H7 (cell line): ENCODE measurements around the gene NACC1. TPM values are rescaled to one million over a fixed set of nuclear protein-coding genes. Genes with fewer than 3 reads are reported as not detected.

Experiments used
- DNase-seq: peaks from one replicate; pipeline ENCODE4 v3.0.0; 2012
- H3K27me3 ChIP-seq: 2 replicates; pipeline ENCODE4 v1.6.0; 2011; ENCODE audit warnings: mild to moderate bottlenecking, low read length; ENCODE audit not compliant: control insufficient read depth, insufficient read depth
- H3K36me3 ChIP-seq: replicated peaks from 2 replicates; pipeline ENCODE4 v1.5.1; 2011; ENCODE audit warnings: low read length; ENCODE audit not compliant: control insufficient read depth, insufficient read depth
- H3K4me3 ChIP-seq: 2 replicates; pipeline ENCODE4 v1.5.1; 2011; ENCODE audit warnings: low read depth, mild to moderate bottlenecking, control low read depth, low read length, moderate library complexity; ENCODE audit not compliant: insufficient read depth
- total RNA-seq: library from RNA; depleted of rRNA; stranded (reverse); fragments of >200 nt; shearing (Covaris generic); gene quantifications from 2 replicates; pipeline ENCODE4 v1.2.3, GENCODE V29; 2014; rRNA removed

The NACC1 gene
- 254 and 292 TPM in 2 replicates for total RNA-seq

DNA sequence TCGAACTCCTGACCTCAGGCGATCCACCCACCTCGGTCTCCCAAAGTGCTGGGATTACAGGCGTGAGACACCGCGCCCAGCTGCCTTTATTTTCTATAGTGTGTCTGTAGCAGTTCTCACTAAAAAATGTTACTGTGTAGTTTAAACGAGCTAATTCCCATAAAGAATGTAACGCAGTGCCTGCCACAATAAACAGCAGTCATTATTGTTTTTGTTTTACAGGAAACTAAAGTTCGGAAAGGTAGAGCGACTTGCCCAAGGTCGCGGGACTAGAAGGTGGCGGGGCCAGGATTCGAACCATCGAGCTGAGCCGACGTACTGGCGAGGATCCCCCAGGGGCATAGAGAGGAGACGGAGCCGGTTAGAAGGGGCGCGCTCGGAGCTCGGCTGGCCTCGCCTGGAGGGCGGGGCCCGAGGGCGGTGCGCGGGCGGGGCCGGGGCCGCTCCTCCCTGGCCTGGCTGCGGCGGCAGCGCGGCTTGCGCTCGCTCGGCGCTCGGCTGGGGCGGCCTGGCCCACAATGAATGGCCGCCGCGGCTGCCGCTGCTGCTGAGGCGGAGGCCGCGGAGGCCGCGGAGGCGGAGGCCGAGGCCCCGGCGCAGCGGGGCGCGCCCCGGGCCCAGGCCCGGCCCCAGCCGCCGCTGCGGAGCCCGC lies at the start of gene NACC1:
TSS of gene NACC1 (plus strand) at position 493 of the 652 bp plus-strand sequence. CDS start 16,944 bp downstream, outside the sequence.
- Histone ChIP-seq H3K27me3 (no peaks in the 10 kb centered on the region), H3K4me3 (peak within 1 kb of the TSS; percentile 94), H3K36me3 (peaks cover 14% of the 10 kb centered on the region)
- DNase-seq, result peak; percentile 99

DNA sequence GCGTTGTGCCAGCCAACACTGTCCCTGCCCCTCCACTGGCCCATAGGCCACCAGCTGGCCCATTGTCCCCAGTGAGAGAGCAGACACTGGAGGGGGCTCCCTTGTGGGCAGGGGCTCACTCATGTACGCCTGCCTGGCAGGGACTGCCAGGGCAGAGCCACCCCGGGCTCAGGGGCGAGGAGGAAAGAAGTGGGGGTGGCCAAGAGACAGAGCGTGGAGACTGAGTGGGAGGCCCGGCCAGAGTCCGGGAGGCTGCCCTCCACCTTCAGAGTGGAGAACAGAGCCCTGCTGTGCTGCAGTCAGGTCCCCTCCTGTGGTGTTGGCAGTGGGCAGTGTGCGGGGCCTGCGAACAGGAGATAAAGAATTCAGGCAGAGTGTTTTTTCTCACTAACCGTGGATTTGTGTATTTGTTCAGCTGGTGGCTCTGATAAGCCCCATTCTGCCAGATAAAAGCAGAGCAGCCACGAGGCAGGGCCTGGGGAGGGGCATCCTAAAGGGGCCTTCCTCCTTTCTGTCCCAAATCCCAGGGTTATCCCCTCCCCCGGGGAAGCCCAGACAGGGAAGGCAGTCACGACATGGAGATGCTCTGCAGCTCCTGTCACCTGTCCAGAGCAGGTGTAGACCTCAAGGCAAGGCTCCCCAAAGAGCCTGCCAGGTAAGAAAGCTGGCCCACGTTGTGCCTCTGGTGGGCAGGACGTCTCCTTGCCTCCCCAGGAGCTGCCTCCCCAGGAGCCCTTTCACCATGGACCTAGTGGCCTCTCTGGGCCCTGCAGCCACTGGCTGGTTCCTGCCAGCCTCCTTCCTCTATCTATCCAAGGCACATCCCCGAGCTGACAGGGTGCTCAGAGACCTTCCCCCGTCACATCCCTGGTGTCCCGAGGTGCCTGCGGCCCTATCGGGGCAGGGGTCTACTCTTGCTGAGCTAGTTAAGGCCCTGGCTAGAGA lies 48.4 kb upstream of the NACC1 start:
- H3K36me3 ChIP-seq, result no peaks in the 10 kb centered on the region
- peaks cover 2% of the 10 kb centered on the region; the same call in 1 of the 2 replicates for H3K27me3 ChIP-seq
- H3K4me3 ChIP-seq, result no peak overlapping the region
- no peak for DNase-seq

GRCh38 chr19:13070425-13071140 lies 47.5 kb upstream of the NACC1 start:
- no peak overlapping the region for H3K4me3 ChIP-seq
- no peaks in the 10 kb centered on the region for H3K36me3 ChIP-seq
- H3K27me3 ChIP-seq, result peaks cover 5% of the 10 kb centered on the region
- no peak for DNase-seq

DNA sequence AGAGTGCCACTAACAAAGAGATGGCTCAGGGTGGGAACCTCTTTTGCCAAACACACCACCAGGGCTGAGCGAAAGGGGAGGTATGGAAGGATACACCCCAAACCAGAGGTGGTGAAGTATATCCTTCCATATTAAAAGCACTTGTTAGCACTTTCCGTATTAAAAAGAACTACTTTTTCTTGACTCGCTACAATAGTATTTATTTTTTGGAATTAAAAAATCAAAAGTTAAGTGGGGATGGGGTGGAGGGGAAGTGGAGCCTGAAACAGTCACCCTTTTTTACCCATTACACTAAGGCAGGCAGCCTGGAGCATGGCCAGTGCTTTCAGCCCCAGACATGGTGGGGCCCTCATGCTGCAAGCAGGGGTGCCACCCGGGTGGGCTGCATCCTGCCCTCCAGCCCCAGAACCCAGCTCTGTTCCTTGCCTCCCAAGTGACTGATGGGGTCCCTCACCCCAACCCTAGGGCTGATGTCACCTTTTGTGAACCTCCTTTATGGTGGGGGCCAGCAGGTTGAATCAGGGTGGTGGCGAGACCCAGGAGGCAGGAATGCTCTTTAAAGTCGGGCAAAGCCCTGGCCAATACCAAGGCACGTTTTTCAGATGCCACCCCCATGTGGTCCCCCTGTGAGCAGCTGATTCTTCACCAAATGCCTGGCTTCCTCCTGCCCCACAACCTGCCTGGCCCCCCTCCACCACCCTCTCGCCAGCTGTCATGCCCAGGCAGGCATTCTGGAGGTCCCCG lies 46.4 kb upstream of the NACC1 start:
- Histone ChIP-seq H3K27me3 (peaks cover 3% of the 10 kb centered on the region), H3K4me3 (no peak overlapping the region), H3K36me3 (no peaks in the 10 kb centered on the region)
- DNase-seq, result no peak

DNA sequence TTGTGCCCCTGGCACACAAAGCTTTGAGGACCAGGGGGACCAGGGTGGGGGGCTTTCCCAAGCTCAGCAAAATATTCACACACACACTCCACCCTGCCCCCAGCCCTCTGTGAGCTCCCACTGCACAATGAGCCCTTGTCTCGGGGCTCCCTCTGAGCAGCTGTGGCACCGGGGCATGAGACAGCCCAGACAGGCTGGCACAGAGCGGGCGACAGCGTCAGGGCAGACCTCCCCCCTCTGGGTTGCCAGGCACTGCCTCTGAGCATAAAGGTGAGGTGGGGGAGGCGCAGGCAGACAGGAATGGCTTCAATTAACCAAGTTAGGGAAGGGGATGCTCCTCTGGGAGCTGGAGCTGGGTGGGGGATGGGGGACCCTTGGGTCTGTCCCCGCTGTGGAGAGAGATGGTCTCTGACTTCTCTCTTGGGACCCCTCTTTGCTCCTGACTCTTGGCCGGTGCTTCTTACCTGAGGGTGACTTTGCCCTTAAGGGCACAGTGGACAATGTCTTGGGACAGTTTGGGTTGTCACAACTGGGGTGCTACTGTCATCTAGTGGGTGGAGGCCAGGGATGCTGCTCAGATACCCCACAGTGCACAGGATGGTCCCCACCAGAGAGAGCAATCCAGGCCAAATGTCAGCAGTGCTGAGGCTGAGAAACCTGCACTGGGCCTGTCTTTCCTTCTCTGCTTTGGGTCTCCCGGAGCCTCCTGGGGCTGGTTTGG lies 45.7 kb upstream of the NACC1 start:
- H3K4me3 ChIP-seq, result no peak overlapping the region
- H3K36me3 ChIP-seq, result no peaks in the 10 kb centered on the region
- peaks cover 3% of the 10 kb centered on the region for H3K27me3 ChIP-seq
- no peak for DNase-seq

DNA sequence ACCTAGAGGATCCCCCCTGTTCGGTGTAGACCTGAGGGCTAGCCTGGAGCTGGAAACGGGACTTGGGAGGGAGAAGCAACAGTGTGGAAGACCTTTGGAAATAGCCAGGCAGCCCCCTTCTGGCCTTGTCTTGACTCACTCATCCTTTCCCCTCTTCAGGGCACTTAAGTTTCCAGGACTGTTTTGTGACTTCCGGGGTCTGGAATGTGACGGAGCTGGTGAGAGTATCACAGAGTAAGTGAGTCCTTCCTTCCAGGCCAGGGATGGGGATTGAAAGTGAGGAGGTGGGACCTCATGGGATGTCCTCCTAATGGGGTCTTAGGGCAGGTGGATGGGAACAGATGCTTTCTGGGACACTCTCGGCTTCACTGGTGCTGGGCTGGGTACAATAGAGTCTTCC lies 44.8 kb upstream of the NACC1 start:
- H3K27me3 ChIP-seq, result peaks cover 3% of the 10 kb centered on the region
- DNase-seq, result no peak
- H3K4me3 ChIP-seq, result no peak overlapping the region
- H3K36me3 ChIP-seq, result no peaks in the 10 kb centered on the region

GRCh38 chr19:13074378-13074777 lies 43.7 kb upstream of the NACC1 start:
- no peaks in the 10 kb centered on the region for H3K36me3 ChIP-seq
- H3K27me3 ChIP-seq, result peaks cover 3% of the 10 kb centered on the region
- no peak overlapping the region for H3K4me3 ChIP-seq
- no peak for DNase-seq

DNA sequence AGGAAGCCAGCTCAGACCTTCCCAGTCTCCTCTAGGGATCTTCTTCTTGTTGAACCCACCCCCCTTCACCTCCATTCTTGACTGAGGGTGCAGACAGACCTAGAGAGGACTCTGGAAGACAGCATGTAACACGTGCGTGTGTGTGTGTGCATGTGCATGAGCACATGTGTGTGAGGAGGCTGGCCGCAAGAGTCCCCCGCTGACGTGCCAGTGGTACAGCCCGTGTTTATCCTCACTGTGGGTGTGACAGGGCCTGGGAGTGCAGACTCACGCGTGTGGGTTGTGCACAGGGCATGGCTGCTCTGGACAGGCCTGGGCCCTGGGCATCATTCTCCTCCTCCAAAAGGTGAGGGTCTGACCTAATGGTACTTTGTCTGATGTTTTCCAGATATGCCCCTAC lies 41.7 kb upstream of the NACC1 start:
- Histone ChIP-seq H3K27me3 (peaks cover 3% of the 10 kb centered on the region), H3K4me3 (no peak overlapping the region), H3K36me3 (no peaks in the 10 kb centered on the region)
- DNase-seq, result no peak

GRCh38 chr19:13076787-13077186 lies 41.3 kb upstream of the NACC1 start:
- no peak for DNase-seq
- peaks cover 3% of the 10 kb centered on the region for H3K27me3 ChIP-seq
- H3K36me3 ChIP-seq, result no peaks in the 10 kb centered on the region
- H3K4me3 ChIP-seq, result no peak overlapping the region

GRCh38 chr19:13077240-13077639 lies 40.8 kb upstream of the NACC1 start:
- H3K36me3 ChIP-seq, result no peaks in the 10 kb centered on the region
- H3K27me3 ChIP-seq, result peaks cover 3% of the 10 kb centered on the region
- H3K4me3 ChIP-seq, result no peak overlapping the region
- no peak for DNase-seq

GRCh38 chr19:13078381-13078780 lies 39.7 kb upstream of the NACC1 start:
- peak; percentile 77 for DNase-seq
- no peaks in the 10 kb centered on the region for H3K36me3 ChIP-seq

GRCh38 chr19:13078897-13079541 lies 39.0 kb upstream of the NACC1 start:
- DNase-seq, result no peak
- peaks cover 3% of the 10 kb centered on the region for H3K27me3 ChIP-seq
- no peaks in the 10 kb centered on the region for H3K36me3 ChIP-seq
- no peak overlapping the region for H3K4me3 ChIP-seq

More at GRCh38 chr19:13078381-13078780, 39.7 kb upstream of the NACC1 start:
- Histone ChIP-seq H3K27me3 (peaks cover 3% of the 10 kb centered on the region), H3K4me3 (no peak overlapping the region)

DNA sequence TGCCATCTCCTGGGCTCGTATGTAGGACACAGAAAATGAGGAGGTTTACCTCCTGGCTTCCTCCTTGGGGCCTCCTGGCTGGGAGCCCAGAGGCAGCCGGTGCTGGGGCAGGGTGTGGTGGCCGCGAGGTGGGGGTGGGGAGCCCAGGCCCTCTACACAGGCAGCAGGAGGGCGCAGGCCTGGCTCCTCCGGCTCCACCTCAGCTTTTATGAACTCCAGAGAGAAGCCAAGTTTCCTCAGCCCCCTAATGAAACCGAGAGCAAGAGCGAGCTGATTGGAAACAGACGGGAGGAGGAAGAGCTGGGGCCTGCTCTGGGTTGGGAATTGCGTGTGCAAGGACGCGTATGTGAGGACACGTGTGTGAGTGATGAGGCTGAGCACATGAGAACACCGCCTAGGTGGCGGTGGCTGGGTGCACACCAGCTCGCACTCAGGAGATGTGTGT lies 38.5 kb upstream of the NACC1 start:
- DNase-seq, result peak; percentile 71
- no peak overlapping the region for H3K4me3 ChIP-seq
- H3K27me3 ChIP-seq, result peaks cover 3% of the 10 kb centered on the region
- no peaks in the 10 kb centered on the region for H3K36me3 ChIP-seq
